GM21528 (cell line): ENCODE measurements around the gene XCR1.
"Not testable (repeated sequence)": the region's sequence is repeated elsewhere in the genome, so short reads cannot be mapped to it uniquely, and the experiment has no call there.

ENCODE experiments used
- ATAC-seq: cut with Tn5 transposase; IDR thresholded peaks from one replicate; pipeline ENCODE4 v1.9.1; 2021; ENCODE audit warnings: mild to moderate bottlenecking, moderate library complexity; ENCODE audit not compliant: unreplicated experiment, low FRiP score

The XCR1 gene

DNA sequence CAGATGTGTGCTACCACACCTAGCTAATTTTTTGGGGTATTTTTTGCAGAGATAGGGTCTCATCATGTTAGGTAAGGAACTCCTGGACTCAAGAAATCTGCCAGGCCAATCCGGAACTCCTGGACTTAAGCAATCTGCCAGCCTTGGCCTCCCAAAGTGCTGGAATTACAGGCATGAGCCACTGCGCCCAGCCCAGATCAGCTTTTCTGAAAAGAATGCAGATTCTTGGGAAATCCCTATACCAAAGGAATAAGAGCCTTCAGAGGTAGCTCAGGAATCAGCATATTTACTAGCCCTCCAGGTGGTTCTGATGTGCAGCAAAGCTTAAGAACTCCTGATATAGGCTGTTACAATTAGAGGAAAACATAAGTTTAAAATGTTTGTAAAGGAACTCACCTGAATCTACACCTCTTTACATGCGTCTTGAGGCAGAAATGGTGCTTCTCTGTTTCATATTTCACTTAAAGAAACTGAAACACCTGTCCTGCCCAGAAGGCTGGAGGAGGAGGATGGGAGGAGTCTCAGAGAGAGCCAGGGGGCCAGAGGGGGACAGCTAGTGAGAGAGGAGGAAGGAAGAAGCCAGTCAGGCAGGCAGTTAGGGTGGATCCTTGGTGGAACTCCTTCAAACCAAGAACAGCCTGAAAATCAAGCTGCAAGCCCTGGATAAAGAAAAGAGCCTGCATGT, at the start of gene XCR1:
Gene XCR1, minus strand, starts transcription at position 463 of the 685 bp plus-strand sequence. CDS start 5,536 bp downstream, outside the sequence.
- no peak for ATAC-seq

DNA sequence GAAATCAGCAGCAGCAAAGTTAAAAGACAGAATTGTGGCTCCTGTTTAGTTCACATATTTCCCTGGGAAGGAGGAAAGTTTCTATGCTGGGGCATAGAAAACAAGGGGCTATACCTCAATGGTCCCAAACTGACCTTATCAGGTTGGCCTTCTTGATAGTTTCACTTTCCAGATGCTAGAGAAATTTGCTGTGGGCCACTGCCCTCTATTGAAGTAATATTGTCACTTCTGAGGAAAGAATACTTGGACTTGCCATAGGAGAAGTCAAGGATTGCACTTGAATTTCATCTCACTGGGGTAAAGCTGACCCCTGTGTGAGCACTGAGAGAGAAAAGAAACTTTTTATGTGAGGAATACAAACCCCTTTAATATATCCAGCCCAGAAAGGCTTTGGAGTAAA, 49.3 kb upstream of the XCR1 start:
- no peak for ATAC-seq

- ATAC-seq, result no peak
Measured at GRCh38 chr3:46075816-46076215, 48.5 kb upstream of the XCR1 start.

DNA sequence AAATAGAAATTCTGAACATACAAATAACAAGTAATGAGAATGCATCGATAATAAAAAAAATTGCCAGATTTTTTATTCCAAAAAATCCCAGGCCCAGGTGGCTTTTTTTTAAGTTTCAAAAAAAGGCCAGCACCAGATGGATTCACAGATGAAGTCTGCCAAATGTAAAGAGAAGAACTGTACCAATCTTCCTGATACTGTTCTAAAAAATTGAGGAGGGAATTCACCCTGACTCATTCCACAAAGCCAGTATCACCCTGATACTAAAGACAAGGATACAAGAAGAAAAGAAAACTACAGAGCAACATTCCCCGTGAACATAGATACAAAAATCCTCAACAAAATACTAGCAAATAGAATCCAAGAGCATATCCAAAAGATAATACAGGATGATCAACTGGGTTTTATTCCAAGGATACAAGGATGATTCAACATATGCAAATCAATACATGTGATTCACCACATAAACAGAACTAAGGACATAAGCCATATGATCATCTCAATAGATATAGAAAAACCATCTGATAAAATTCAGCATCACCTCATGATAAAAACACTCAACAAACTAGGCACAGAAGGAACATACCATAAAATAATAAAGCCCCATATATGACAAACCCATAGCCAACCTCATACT, 44.1 kb upstream of the XCR1 start:
- no peak for ATAC-seq

- no peak for ATAC-seq
Measured at GRCh38 chr3:46070595-46071093, 43.4 kb upstream of the XCR1 start.

DNA sequence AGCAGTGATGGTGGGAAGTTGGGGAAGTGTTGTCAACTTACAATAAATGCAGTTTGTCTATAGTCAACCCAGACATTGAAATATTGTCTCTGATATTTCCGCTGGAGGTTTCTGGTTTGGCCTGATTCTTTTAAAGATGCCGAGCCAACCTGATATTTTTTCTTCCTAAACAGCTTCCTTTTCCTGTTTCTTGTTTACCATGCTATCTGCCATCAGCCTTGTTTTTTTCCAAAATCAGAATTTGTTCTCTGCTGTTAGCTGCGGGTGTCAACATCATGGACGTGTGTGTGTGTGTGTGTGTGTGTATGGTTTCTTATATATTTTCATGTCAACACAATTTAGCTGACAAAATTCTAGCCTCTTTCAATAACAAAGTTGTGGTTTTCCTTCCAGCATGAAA, 41.2 kb upstream of the XCR1 start:
- no peak for ATAC-seq

GRCh38 chr3:46067401-46067800, 40.1 kb upstream of the XCR1 start:
- ATAC-seq, result no peak

DNA sequence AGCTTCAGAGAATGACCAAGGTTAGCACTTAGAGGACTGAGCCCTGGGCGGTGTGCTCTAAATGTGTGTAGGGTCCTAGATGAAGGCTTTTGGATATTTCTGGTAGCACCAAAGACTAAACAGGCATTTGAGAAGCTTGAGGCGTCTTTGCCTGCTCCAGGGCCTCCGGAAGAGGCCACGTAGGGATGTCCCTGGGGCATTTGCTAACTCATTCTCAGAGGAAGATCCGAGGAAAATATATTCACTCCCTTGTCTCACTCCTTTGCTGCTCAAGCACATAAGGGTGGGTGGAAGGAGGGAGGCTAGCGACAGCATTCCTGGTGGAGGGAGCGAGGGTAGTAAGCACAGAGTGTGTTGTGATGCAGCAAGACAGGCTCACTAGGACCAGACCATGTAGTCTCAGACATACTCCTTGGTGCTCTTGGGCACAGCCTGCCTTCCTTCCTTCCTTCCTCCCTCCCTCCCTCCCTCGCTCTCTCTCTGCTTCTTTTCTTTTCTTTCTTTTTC, 38.5 kb upstream of the XCR1 start:
- ATAC-seq, result no peak

GRCh38 chr3:46065294-46065705, 38.0 kb upstream of the XCR1 start:
- ATAC-seq, result no peak

- ATAC-seq, result no peak
Measured at GRCh38 chr3:46062679-46063078, 35.4 kb upstream of the XCR1 start.

GRCh38 chr3:46061887-46062286, 34.6 kb upstream of the XCR1 start:
- no peak for ATAC-seq

GRCh38 chr3:46061108-46061720, 33.9 kb upstream of the XCR1 start:
- no peak for ATAC-seq

DNA sequence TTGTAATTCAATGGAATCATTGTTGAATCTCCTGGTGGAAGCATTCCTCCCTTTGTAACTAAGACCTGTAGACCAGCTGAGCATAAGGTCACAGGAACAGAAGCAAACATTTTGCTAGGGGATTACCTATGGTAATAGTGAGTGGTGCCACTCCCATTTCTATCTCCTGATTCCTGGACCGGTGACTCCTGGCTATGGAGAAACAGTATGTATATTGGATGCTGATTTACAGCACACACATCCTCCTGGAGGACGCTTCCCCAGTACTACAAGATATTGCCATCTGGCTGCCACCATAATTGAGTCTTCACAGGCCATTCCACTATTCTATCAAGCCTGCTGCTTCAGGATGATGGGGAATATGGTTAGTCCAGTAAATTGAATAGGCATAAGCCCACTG, 33.3 kb upstream of the XCR1 start:
- ATAC-seq, result no peak

GRCh38 chr3:46059432-46059831, 32.1 kb upstream of the XCR1 start:
- no peak for ATAC-seq

GRCh38 chr3:46058981-46059380, 31.7 kb upstream of the XCR1 start:
- ATAC-seq, result no peak

- no peak for ATAC-seq
Measured at GRCh38 chr3:46057716-46058115, 30.4 kb upstream of the XCR1 start.

DNA sequence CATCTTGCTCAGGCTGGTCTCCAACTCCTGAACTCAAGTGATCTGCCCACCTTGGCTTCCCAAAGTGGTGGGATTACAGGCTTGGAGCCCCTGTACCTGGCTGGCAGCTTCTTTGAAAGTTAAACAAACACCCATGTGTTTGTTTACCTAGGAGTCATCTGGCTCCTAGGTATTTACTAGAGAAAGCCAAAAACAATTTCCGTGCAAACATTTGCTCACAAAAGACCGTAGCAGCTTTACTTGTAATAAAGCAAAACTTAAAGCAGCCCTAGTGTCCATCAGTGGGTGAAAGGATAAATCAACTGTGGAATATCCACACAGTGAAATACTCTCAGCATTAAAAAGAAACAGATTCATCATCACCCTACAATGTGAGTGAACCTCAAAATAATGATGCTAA, 29.4 kb upstream of the XCR1 start:
- ATAC-seq, result no peak

- ATAC-seq, result not testable (repeated sequence)
Measured at GRCh38 chr3:46053761-46054515, 26.7 kb upstream of the XCR1 start.

- not testable (repeated sequence) for ATAC-seq
Measured at GRCh38 chr3:46053265-46053664, 26.0 kb upstream of the XCR1 start.

- ATAC-seq, result no peak
Measured at GRCh38 chr3:46052531-46052930, 25.2 kb upstream of the XCR1 start.

DNA sequence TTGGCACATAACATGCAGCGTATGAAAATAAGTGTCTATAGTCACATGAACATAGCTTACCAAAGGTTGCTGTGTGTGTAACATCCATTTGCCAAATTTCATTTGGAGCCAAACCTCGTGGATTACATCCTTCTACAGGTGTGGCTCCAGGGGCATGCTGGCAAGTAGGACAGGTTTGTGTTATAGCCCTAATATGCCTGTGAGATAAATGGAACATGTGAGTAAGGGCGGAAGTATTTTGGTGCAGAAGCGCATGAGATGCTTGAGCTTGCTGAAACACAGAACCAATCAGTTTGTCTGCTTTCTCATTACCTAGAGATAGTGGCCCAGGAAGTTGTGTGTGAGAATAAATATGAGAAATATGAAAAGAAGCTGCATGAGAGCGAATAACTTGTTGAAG, 21.8 kb upstream of the XCR1 start:
- no peak for ATAC-seq
